Keratinocyte (primary cell): ENCODE results near the gene CCNL2. TPM values are rescaled to one million over a fixed set of nuclear protein-coding genes. Genes with fewer than 3 reads are reported as not detected.

Source experiments
- DNase-seq: peaks from one replicate; pipeline ENCODE4 v3.0.0-alpha.2; 2011; ENCODE audit warnings: low read depth, missing footprints, low spot score
- FAIRE-seq: peaks from 2 replicates; lab custom pipeline; 2011; peaks lifted over from hg19 to GRCh38; lab: Jason Lieb, UNC
- H2AFZ ChIP-seq: 2 replicates; pipeline ENCODE4 v1.6.0; 2012; ENCODE audit warnings: low read length, control low read depth, inconsistent platforms; ENCODE audit not compliant: control insufficient read depth
- H3K27ac ChIP-seq: 2 replicates; pipeline ENCODE4 v1.5.1; 2011; ENCODE audit warnings: low read length; ENCODE audit not compliant: control insufficient read depth, insufficient read depth
- H3K27me3 ChIP-seq: 3 replicates; pipeline ENCODE4 v1.6.0; 2011; ENCODE audit warnings: low read length; ENCODE audit not compliant: control insufficient read depth, insufficient read depth; ENCODE audit errors: extremely low read depth
- H3K36me3 ChIP-seq, 2 experiments: 2 replicates in 1 of 2; 3 replicates in 1 of 2; pipeline ENCODE4 v1.5.1; 2011; ENCODE audit warnings: low read length in 2 of 2, mild to moderate bottlenecking in 1 of 2; ENCODE audit not compliant: control insufficient read depth in 2 of 2, insufficient read depth in 2 of 2; ENCODE audit errors: extremely low read depth in 1 of 2
- H3K4me1 ChIP-seq: 3 replicates; pipeline ENCODE4 v1.5.1; 2011; ENCODE audit warnings: low read length; ENCODE audit not compliant: control insufficient read depth, insufficient read depth; ENCODE audit errors: extremely low read depth
- H3K4me2 ChIP-seq: 3 replicates; pipeline ENCODE4 v1.6.0; 2011; ENCODE audit warnings: low read depth, low read length; ENCODE audit not compliant: control insufficient read depth, insufficient read depth; ENCODE audit errors: extremely low read depth
- H3K4me3 ChIP-seq, 3 experiments: fragments of 200-600 bp in 1 of 3; sonication (generic) in 1 of 3; 2 replicates in 2 of 3; 3 replicates in 1 of 3; pipeline ENCODE4 v1.5.1; 2011 to 2016; ENCODE audit warnings: low read length in 3 of 3, mild to moderate bottlenecking in 3 of 3, control low read depth in 2 of 3, inconsistent platforms in 1 of 3, low read depth in 1 of 3, mixed read lengths in 1 of 3, mixed run types in 1 of 3, moderate library complexity in 1 of 3; ENCODE audit not compliant: control insufficient read depth in 2 of 3, insufficient read depth in 2 of 3; ENCODE audit errors: extremely low read depth in 1 of 3
- H3K79me2 ChIP-seq: 2 replicates; pipeline ENCODE4 v1.6.0; 2012; ENCODE audit warnings: low read length; ENCODE audit not compliant: control insufficient read depth, insufficient read depth
- H3K9ac ChIP-seq: 3 replicates; pipeline ENCODE4 v1.6.0; 2011; ENCODE audit warnings: low read length; ENCODE audit not compliant: control insufficient read depth, insufficient read depth; ENCODE audit errors: extremely low read depth
- H3K9me1 ChIP-seq: 3 replicates; pipeline ENCODE4 v1.6.0; 2011; ENCODE audit warnings: low read length; ENCODE audit not compliant: control insufficient read depth, insufficient read depth; ENCODE audit errors: extremely low read depth
- H3K9me3 ChIP-seq: 2 replicates; pipeline ENCODE4 v1.5.1; 2012; ENCODE audit warnings: low read depth, low read length; ENCODE audit not compliant: control insufficient read depth
- H4K20me1 ChIP-seq: 3 replicates; pipeline ENCODE4 v1.6.0; 2011; ENCODE audit warnings: low read length; ENCODE audit not compliant: control insufficient read depth, insufficient read depth; ENCODE audit errors: extremely low read depth
- EZH2 ChIP-seq: IDR thresholded peaks from one replicate; pipeline ENCODE4 v1.6.1; 2012; ENCODE audit warnings: inconsistent platforms, mild to moderate bottlenecking, low read length, moderate library complexity
- dilution Hi-C: fragments of 300-500 bp; cut with MboI; formaldehyde crosslinking; loops from one replicate; pipeline ENCODE4 v1.7.0; 2020; ENCODE audit warnings: low sequenced_read_pairs; ENCODE audit not compliant: extremely low pct_ligation_motif_present
- polyA plus RNA-seq, 5 experiments: library from polyadenylated mRNA; depleted of rRNA in 3 of 5; stranded (reverse) in 3 of 5; stranded (forward) in 1 of 5; unstranded in 1 of 5; fragments of >200 nt; gene quantifications; 1 replicate in 1 of 5; 2 replicates in 3 of 5; 3 replicates in 1 of 5; pipeline versions ENCODE4 v1.2.1 to v1.2.3, GENCODE V29; 2011 to 2012; ENCODE audit warnings: missing spikeins in 2 of 5, low read depth in 1 of 5, low replicate concordance in 1 of 5
- TF ChIP-seq, protein P1 (sequence below), 3 experiments: IDR thresholded peaks in 1 of 3; conservative IDR thresholded peaks in 1 of 3; optimal IDR thresholded peaks in 1 of 3; 2 replicates in 2 of 3; 3 replicates in 1 of 3; pipeline versions ENCODE3 to v1.5.1; 2011; ENCODE audit warnings: low read length in 3 of 3, mild to moderate bottlenecking in 3 of 3, moderate library complexity in 2 of 3, control low read depth in 1 of 3, inconsistent platforms in 1 of 3; ENCODE audit not compliant: insufficient read depth in 2 of 3; ENCODE audit errors: extremely low read depth in 1 of 3

CCNL2 gene
- polyA plus RNA-seq, 1 donor (not counting 4 experiments of a cell fraction or from before 2014, with no cell fraction given): 140 TPM

DNA sequence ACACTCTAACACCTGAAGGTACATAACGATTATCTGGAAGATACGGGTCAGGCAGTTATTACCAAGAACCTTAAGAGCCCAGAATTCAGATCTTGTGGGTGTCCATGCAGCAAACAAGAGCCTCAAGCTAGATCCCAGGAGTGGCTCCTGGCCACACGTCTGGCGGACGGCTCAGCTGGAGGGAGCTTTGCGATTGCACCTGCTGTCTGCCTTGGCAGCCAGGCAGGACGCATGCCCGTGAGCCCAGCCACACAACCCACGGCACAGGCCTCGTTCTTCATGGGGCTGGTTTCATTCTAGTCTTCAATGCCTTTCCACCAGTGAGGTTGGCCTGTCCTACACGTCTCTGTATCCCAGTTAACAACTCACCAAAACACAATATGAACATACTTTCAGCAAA, 5.7 kb downstream of the CCNL2 start:
- H3K9ac ChIP-seq: no peak overlapping the region
- no peak for DNase-seq
- no peak overlapping the region for H3K27ac ChIP-seq
- H3K27me3 ChIP-seq: no peaks in the 10 kb centered on the region
- H2AFZ ChIP-seq: no peak overlapping the region
- no peak overlapping the region for H3K4me3 ChIP-seq
- peaks cover 9% of the 10 kb centered on the region for H3K4me1 ChIP-seq
- no peaks in the 10 kb centered on the region for H3K9me3 ChIP-seq
- H3K36me3 ChIP-seq: peaks cover 55 to 62% of the 10 kb centered on the region in 2 experiments
- TF ChIP-seq EZH2: no peak
- TF ChIP-seq, protein P1, sequence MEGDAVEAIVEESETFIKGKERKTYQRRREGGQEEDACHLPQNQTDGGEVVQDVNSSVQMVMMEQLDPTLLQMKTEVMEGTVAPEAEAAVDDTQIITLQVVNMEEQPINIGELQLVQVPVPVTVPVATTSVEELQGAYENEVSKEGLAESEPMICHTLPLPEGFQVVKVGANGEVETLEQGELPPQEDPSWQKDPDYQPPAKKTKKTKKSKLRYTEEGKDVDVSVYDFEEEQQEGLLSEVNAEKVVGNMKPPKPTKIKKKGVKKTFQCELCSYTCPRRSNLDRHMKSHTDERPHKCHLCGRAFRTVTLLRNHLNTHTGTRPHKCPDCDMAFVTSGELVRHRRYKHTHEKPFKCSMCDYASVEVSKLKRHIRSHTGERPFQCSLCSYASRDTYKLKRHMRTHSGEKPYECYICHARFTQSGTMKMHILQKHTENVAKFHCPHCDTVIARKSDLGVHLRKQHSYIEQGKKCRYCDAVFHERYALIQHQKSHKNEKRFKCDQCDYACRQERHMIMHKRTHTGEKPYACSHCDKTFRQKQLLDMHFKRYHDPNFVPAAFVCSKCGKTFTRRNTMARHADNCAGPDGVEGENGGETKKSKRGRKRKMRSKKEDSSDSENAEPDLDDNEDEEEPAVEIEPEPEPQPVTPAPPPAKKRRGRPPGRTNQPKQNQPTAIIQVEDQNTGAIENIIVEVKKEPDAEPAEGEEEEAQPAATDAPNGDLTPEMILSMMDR (optimal IDR thresholded peaks at IDR 0.05 in 1 of 3, IDR thresholded peaks at IDR 0.05 in 1 of 3, conservative IDR thresholded peaks at IDR 0.05 in 1 of 3; ENCODE audit: extremely low read depth in 1 of 3, insufficient read depth in 2 of 3, low read length in 3 of 3): no peak
- H3K4me2 ChIP-seq: no peak overlapping the region
- no peak for FAIRE-seq
- H3K9me1 ChIP-seq: no peaks in the 10 kb centered on the region
- H4K20me1 ChIP-seq: no peaks in the 10 kb centered on the region
- dilution Hi-C loops: no loop called here
- peaks cover 45% of the 10 kb centered on the region for H3K79me2 ChIP-seq

DNA sequence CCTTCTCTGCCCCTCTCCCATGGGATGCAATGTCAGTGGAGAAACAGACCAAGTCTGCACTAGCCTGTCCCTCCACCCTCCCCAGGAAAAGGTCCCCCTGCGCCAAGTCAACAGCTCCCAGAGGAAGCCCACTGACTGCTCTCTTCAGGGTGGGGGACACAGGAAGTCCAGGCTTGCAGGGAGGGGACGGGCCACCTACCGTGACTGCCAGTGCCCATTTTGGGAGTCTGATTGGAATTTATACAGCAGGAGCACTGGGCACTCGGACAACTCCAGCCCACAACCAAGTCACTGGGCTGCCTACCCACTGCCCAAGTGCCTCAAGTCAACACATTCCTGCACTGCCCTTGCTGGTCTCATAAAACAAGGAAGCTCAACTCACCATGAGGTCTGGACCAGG, 6.1 kb downstream of the CCNL2 start:
- dilution Hi-C loops: no loop called here
- no peaks in the 10 kb centered on the region for H4K20me1 ChIP-seq

More for the DNA sequence above, 6.1 kb downstream of the CCNL2 start:
- no peaks in the 10 kb centered on the region for H3K9me3 ChIP-seq
- no peaks in the 10 kb centered on the region for H3K27me3 ChIP-seq
- peaks cover 5% of the 10 kb centered on the region for H3K4me1 ChIP-seq
- no peak overlapping the region for H3K9ac ChIP-seq
- no peak overlapping the region for H3K4me2 ChIP-seq
- H3K9me1 ChIP-seq: no peaks in the 10 kb centered on the region
- peaks cover 57 to 64% of the 10 kb centered on the region in 2 experiments for H3K36me3 ChIP-seq
- no peak for FAIRE-seq
- H3K79me2 ChIP-seq: peaks cover 41% of the 10 kb centered on the region
- H3K27ac ChIP-seq: no peak overlapping the region
- TF ChIP-seq, protein P1 (optimal IDR thresholded peaks at IDR 0.05 in 1 of 3, IDR thresholded peaks at IDR 0.05 in 1 of 3, conservative IDR thresholded peaks at IDR 0.05 in 1 of 3; ENCODE audit: extremely low read depth in 1 of 3, insufficient read depth in 2 of 3, low read length in 3 of 3): no peak
- TF ChIP-seq EZH2: no peak
- H2AFZ ChIP-seq: no peak overlapping the region
- DNase-seq: no peak
- H3K4me3 ChIP-seq: no peak overlapping the region
